HG03139 (cell line): Measurements from ENCODE around the gene BORCS6.
A peak's percentile ranks its signal among the peaks of the same experiment; 100 is the strongest.

Source experiments
- ATAC-seq: cut with Tn5 transposase; IDR thresholded peaks from one replicate; pipeline ENCODE4 v1.9.1; 2021; ENCODE audit not compliant: unreplicated experiment

BORCS6 gene

DNA sequence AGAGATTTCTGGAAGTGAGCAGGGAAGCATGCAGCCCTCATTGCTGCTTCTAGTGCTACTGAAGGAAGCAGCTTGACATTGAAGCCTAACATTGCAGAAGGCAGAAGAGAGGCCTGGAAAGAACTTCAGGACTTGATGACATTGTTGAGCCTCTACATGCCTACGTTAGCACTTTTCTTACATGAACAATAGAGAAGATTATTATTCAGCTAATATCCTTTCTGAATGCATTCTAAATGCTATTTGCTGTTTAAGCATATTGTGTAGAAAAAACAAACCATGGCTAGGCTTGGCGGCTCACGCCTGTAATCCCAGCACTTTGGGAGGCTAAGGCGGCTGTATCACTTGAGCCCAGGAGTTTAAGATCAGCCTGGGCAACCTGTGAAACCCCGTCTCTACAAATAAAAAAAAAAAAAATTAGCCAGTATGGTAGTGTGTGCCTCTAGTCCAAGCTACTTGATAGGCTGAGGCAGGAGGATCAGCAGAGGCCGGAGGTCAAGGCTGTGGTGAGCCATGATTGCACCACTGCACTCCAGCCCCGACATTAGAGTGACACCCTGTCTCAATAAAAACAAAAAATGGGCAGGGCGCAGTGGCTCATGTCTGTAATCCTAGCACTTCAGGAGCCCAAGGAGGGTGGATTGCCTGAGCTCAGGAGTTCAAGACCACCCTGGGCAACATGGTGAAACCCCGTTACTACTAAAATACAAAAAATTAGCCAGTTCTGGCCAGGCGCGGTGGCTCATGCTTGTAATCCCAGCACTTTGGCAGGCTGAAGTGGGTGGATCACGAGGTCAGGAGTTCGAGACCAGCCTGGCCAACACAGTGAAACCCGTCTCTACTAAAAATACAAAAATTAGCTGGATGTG lies 22.6 kb upstream of the BORCS6 start:
- no peak for ATAC-seq

DNA sequence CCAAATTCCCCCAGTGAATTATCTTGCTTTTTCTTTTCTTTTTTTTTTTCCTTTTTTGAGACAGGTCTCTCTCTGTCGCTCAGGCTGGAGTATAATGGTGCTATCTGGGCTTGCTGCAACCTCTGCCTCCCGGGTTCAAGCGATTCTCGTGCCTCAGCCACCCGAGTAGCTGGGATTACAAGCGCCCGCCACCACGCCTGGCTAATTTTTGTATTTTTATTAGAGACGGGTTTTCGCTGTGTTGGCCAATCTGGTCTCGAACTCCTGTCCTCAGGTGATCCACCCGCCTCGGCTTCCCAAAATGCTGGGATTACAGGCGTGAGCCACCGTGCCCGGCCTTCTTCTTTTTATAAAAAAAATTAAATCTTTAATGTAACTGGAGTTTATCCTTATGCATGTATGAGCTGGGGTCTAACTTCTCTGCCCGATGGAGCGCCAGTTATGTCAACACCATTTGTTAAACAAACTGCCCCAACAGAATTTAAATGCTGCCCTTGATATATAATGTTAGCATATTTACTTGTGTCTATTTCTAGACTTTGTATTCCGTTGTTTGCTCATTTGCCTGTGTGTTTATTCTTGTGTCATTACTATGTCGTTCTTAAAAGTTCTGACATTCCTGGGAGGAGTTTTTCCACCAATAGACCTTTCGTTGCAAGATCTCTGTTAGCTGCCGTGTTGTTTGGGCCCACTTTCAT lies 20.9 kb upstream of the BORCS6 start:
- ATAC-seq = no peak

DNA sequence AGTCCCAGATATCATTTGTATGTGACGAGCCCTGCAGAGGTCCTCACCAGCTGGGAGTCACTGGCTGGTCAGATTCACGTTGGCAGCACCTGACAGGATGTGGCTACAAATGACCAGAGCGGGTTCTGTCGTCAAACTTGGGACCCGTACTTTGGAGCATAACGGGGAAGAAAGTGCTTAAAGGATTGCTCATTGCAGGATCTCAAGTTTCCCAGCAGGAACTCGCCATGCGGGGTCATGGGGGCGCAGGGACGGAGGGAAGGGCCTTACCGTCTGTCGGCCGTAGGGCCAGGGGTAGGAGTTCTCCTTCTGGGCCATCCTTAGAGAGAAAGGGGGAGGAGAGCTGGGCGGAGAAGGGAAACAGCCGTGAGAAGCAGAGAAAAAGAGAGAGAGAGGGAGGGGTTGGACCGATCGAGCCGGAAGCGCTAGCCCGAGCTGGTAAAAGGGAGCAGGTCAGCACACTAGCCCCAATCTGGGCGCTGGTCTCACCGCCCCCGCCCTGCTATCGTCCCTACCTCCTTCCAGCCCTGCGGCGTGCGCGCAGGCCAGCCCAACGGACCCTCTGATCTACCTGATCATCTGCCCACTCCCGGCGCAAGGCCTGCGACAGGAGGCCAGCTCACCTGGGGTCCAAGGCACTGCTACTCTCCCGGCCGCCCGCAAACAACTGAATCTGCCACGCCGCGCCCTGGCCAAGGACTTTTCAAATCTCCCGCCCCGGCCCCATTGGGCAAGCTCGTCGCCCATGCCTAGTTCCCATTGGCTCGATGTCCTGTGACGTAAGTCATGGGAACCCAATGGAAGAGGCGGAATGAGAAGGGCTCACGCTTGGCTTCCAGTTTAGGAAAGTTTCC lies 20.2 kb upstream of the BORCS6 start, which contains the start of gene AURKB:
TSS of gene AURKB (minus strand) at position 669 of the 854 bp plus-strand sequence. CDS start at position 318, 351 bp downstream.
- ATAC-seq = peak; percentile 87

DNA sequence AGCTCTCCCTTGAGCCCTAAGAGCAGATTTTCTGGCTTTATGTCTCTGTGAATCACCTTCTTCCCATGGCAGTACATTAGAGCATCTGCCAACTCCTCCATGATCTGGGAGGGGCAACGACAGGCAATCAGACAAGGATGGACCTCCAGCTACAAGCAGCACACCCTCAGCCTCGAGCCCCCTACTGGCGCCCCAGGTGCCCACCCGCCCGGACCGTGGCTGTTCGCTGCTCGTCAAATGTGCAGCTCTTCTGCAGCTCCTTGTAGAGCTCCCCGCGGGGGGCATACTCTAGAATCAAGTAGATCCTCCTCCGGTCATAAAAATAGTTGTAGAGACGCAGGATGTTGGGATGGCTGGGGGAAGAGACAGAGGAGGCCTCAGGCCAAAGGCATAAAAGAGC lies 16.6 kb upstream of the BORCS6 start:
- ATAC-seq = no peak

DNA sequence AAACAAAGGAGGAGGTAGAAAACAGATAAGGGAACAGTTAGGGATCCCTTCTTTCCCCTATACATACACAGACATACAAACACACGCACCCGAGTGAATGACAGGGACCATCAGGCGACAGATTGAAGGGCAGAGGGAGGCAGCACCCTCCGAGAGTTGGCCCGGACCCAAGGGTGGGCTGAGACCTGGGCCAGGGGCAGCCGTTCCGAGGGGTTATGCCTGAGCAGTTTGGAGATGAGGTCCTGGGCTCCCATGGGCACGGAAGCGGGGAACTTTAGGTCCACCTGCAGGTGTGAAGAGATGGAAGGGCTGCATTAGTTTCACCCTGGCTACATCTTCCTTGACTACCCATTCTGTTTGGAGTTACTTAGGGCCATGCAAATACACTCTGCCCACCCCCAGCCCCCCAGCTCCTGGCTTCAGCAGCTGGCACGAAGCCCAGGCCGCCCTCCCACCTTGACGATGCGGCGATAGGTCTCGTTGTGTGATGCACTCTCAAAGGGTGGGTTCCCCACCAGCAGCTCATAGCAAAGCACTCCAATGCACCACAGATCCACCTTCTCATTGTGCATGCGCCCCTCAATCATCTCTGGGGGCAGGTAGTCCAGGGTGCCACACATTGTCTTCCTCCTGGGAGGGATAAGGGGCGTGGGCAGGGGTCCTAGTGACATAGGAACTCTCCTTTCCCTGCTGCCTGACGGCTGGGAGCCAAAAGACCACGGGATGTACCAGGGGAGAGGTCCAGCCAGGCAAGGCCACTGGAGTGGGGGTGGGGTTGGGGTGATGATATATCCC lies 15.0 kb upstream of the BORCS6 start:
- no peak for ATAC-seq

DNA sequence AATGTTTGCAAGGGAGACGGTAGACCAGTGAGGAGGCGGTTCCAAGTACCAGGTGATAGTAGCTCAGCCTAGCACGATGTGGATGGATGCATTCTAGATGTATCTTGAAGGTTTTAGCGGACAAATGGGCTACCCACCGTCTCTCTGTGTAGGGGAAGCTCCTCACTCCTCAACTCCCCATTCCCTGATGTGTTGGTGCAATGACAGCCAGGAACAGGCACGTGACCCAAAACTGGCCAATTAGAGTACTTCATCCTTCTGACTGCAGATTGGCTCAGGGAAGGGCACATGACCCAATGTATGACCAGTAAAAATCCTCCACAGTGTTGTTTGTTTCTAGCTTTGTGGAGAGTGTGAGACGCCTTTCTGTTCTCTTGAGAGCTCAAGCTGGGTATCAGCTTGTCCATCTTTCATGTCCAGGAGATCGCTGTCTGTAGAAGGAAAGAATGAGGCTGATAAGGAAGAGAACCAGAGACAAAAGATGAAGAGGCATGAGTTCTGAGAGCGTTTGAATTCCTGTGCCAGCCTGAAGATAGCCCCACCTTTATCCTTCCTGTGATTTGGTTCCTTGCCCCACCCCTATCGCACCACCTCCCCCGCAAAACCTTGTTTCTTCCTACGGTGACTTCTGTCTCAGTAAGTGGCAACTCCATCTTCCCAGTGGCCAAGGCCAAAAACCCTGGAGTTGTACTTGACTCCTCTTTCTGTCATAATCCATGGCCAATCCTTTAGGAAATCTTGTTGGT lies 2.3 kb upstream of the BORCS6 start:
- no peak for ATAC-seq

DNA sequence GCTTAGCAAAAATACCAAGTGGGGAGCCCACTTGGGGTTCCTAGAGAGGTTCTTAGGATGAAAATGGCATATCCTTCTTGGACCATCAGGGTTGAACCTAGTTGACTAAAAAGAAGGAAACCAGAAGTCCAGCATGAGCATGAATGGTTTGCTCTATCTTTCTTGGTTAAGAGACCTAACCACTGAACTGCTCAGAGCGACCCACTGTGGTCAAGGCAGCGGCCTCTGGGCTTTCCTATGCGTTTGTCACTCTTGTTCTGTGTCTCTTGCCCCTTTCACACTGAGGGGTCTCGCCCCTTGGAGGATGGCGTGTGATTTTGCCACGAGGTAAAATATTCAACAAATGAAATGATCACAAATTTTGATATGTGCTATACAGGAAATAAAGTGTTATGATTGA lies 526 bp upstream of the BORCS6 start:
- ATAC-seq = no peak

DNA sequence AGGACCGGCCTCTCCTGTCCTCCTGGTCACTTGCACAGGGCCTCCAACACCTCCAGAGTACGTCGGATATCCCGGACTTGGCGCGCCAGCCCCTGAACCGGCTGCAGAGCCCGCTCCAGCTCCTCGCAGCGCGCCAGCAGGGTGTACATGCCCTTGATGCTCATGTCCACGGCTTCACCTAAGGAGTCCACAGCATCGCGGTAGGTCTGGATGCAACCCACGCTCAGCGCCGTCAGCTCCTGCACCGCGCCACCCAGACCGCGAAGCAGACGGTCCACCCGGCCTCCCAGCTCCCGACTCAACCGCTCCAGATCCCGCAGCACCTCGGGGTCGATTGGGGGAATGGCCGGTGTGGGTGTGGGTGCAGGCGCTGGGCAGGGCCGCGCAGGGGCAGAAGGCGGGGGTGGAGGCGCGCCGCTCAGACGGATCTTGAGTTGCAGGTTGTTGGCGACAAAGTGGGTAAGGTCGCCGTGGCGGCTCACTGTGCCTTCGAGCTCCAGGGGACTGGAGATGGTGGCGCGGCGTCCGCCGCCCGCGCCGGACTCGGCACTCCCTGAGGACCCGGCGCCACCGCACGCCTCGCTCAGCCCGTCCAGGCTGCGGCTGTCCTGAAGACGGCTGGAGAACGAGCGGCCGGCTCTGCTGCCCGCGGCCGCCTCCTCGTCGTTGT lies 804 bp downstream of the BORCS6 start:
- no peak for ATAC-seq

DNA sequence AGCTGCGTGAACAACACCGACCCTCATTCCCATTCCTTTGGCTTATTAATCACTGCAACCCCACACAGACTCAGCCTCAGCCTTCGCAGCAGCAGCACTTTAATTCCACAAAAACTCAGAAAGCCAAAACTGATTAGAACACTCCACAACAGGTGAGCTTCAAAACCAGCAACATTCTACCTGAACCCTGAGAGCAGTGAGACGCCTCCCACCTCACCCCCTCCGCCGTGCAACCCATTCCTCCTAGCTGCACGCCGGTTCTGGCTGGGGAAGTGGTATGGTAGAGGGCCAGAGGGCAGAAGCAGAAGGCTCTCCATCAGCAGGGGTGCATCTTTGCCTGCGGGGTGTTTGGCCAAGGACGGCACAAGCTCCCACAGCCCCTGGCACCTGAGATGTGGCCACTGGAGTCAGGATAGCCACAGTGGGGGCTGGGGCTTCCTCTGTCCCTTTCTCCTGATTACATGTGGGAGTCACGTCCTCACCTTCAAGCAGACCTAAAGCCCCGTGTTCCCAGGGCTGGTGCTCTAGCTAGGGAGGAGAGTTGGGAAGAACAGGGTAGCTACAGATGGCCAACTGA lies 1.6 kb downstream of the BORCS6 start:
- no peak for ATAC-seq

DNA sequence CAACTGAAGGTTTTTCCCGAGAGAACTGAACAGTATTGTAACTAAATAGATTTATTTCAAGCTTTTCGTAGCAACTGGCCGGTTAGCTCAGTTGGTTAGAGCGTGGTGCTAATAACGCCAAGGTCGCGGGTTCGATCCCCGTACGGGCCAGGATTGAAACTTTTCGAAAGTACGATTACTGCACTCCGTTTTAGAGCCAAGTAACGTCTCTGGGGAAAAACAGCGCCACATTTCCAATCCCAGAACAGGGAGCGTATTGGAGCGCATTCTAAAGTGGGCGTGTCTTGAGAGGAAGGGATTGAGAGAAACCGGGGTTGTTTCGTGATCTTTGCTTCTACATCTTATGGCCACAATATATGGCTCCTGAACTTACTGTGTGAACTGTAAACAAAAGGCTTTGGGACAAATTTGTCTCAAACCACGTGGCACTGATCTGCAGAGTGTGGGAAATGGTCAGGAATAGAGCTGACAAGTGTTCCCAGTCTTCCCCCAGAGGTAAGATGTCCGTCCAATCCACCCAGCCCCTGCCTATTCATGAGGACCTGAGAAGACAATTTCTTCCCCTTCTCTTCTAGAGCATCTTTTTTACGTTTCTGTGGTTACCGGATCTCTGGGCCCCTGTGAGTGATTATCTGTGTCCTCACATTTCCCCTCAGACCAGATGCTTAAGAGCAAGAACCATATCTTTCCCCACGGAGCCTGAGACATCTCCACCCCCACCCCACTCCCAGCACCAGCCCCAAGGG lies 2.3 kb downstream of the BORCS6 start:
- ATAC-seq = no peak

DNA sequence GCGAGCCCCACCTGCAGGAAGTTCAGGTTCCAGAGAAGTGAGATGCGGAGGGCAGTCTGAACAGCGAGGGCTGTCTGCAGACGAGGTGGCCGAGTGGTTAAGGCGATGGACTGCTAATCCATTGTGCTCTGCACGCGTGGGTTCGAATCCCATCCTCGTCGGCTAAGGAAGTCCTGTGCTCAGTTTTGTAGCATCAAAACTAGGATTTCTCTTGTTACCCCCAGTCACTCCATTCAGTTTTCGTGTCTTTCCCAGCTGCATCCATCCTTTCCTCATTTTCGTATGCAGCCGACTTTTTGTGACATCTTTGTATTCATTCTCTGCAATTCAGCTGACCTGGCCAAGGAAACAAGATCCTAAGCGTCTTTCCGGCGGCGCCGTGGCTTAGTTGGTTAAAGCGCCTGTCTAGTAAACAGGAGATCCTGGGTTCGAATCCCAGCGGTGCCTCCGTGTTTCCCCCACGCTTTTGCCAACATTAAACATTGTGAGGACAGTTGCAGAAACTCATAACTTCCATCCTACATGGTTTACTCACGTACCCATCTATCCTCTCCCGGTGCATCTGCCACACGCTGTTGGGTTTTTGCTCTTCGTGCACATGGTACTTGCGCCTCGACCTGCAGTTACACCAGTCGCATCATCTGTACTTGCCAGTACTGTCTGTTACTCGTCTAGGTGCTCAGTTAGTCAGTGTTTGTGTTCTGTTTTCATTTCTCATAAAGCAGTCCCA lies 3.0 kb downstream of the BORCS6 start:
- ATAC-seq = no peak

DNA sequence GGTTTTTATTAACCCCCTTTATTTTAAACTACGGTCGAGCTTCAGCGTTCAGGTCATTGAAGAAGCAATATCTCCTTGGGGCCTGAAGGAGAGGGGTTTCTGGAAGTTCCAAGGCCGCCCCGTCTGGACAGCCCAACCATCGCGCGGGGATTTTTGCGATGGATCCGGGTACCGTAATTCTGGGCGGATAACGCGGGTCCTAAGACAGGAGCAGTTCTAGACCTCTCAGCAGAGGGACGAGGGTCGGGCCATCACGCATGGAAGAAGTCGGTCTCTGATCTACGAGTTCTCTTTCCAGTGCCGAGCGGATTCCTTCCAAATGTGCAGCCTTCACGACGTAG lies 3.6 kb downstream of the BORCS6 start:
- no peak for ATAC-seq

DNA sequence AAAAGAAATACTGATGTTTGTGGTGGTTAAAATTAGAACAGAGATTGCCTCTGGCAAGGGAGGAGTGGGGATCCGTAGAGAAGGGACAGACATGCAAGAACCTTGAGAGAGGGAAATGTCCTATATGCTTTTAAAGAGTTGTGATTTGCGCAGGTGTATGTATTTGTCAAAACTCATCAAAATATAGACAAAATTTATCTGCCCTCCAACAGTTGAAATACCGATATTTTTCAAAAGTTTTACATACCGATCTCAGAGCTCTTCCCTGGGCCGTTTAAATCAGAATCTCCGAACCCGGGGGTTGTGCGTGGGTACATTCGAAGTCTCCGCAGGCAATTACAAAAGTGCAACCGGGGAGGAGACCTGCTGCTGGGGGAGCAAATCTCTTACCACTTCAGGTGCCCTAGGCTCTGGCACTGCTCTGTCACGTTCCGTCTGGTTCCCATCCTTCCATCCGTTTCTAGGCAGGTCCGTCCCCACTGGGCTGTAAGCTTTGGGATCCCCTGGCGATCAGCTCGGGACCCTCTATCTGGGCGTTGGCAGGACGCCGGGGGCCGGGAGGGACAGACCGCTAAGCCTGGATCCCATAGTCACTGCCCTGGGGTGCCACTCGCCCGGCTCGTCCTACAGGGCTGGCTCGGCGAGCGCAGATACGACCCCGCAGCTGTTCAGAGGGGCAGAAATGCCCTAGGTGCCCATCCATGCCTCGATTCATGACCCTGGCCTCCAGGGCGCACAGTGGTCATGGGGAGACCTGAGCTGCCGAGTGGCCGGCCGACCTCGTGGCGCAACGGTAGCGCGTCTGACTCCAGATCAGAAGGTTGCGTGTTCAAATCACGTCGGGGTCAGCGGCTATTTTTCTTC lies 4.2 kb downstream of the BORCS6 start:
- ATAC-seq = no peak

DNA sequence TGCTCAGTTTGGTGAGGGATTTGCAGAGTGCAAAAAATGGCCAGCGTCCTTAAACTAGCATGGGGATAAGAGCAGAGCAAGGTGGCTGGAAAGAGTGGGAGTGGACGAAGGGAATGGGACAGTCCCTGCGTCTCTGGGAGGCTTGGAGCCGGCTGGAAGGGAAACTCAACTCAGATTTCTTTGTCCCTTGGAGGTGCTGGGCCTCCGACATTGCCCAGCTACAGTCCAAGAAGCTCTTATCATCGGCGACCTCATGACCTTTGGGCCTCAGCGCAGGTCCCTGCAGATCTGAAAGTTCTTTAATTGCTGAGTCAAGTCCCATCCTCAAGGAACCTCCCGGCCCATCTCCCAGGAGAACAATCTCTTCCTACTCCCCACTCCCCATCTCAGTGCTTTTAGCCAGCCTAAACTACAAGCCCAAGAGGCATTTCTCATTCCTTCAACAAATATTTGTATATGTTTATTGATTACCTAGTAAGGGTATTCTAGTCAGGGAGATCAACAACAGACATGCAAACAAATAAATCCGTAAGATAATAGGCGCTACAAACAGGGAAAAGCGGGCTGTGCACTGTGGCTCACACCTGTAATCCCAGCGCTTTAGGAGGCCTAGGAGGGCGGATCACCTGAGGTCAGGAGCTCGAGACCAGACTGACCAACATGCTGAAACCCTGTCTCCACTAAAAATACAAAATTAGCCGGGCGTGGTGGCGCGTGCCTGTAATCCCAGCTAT lies 12.8 kb downstream of the BORCS6 start:
- ATAC-seq = no peak

DNA sequence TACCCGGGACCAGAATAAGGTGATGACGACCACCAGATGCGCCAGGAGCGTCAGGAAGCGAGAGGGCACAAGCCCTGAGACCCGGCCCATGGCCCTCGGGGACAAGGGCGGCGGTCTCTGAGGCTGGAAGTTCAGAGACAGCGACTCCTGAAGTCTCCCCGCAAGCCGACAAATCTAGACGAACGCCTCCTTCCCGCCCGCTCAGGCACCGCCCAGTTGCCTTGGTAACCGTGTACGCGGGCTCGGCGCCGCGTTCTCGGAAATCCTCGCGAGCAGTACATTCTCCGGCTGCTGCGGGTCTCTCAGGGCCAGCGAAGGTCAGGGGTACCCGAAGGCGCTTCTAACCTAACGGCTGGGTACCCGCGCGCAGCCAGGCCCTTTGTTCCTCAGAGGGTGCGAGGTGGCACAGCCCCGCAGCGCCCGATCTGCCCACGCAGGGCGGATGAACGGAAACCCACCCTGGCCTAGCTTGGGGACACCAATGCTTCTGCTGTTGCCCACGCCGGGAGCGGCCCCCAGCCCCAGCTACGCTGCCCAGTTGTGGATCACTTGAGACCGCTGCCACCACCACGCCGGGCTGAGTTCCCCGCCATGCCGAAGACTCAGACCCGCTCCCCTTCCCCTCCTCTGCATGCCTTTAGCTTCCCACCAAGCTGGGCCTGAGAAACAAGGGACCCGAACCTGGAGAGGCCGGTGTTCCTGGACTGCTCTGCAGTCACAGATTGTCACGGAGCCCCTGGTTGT lies 13.6 kb downstream of the BORCS6 start, which contains the start of gene TMEM107:
TSS of gene TMEM107 (minus strand) at position 184 of the 744 bp plus-strand sequence. CDS start at position 90, 94 bp downstream.
- ATAC-seq = peak; percentile 43
